GM12874 (cell line): Measurements from ENCODE around the gene TIMMDC1.
A peak's percentile ranks its signal among the peaks of the same experiment; 100 is the strongest.

ENCODE experiments used
- CTCF ChIP-seq: IDR thresholded peaks from 2 replicates; pipeline ENCODE4 v1.5.1; 2011; ENCODE audit warnings: low read depth, mild to moderate bottlenecking, control low read depth, low read length, moderate library complexity; ENCODE audit not compliant: insufficient read depth

Gene TIMMDC1

GRCh38 chr3:119508172-119508845, 10.0 kb downstream of the TIMMDC1 start:
- no peak for TF ChIP-seq CTCF

GRCh38 chr3:119510690-119511089, 12.3 kb downstream of the TIMMDC1 start:
- TF ChIP-seq CTCF = no peak

- no peak for TF ChIP-seq CTCF
Measured at GRCh38 chr3:119514637-119515036, 16.3 kb downstream of the TIMMDC1 start.

GRCh38 chr3:119517112-119517511, 18.8 kb downstream of the TIMMDC1 start:
- no peak for TF ChIP-seq CTCF

GRCh38 chr3:119518026-119518425, 19.7 kb downstream of the TIMMDC1 start:
- no peak for TF ChIP-seq CTCF

GRCh38 chr3:119524931-119525662, 26.8 kb downstream of the TIMMDC1 start:
- peak; percentile 11; the same call in 1 of the 2 replicates for TF ChIP-seq CTCF

GRCh38 chr3:119527714-119528113, 29.4 kb downstream of the TIMMDC1 start:
- no peak for TF ChIP-seq CTCF
